HS-5 (cell line): ENCODE data around the gene NRP2.

Source experiments
- DNase-seq: peaks from one replicate; pipeline ENCODE4 v3.0.0-alpha.2; 2012; ENCODE audit warnings: low read depth

The NRP2 gene

GRCh38 chr2:205775097-205775877, 93.0 kb downstream of the NRP2 start:
- no peak for DNase-seq

DNA sequence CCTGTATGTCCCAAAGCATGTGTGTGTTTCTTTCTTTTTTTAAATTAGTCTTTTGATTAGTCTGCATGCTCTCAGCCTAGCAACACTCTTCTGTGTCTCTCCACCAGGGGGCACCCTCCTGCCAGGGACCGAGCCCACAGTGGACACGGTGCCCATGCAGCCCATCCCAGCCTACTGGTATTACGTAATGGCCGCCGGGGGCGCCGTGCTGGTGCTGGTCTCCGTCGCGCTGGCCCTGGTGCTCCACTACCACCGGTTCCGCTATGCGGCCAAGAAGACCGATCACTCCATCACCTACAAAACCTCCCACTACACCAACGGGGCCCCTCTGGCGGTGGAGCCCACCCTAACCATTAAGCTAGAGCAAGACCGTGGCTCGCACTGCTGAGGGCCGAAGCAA, 93.8 kb downstream of the NRP2 start:
- no peak for DNase-seq

DNA sequence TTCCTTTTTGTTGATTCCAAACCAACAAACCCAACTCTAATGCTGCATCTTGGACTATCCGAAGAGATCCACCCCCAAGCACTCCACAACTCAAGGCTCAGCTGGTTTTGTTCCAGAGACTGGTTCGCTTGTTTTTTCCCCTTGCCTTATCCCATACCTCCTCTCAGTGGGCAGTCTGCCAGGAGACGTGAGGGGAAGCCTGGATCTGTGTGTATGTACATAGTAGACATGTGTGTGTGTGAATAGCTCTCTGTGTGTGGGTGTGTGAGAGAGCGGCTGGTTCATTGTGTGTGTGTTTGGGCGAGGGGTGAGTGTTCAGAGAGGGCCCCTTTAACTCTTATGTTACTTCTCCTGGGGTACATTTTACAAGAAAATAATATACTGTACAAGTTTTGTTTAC, 94.4 kb downstream of the NRP2 start:
- DNase-seq = no peak

DNA sequence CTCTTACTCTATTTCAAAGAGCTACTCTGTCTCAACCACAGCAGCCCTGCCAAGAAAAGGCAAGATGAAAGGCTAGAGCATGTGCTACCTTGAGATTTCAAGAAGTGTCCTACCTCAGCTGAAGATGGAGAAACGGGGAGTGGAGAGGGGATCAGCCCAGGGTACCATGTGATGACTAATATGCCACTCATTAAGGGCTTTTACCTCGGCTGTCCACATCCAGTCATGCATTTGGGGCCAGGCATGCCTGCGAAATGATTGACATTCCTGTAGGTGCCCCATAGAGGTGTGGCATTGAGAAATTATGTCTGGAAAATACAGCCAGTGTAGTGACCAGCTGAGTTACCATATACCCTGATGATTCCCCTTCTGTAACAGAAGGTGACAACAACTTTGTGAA, 96.1 kb downstream of the NRP2 start:
- no peak for DNase-seq

- no peak for DNase-seq
Measured at GRCh38 chr2:205780645-205781044, 98.3 kb downstream of the NRP2 start.

DNA sequence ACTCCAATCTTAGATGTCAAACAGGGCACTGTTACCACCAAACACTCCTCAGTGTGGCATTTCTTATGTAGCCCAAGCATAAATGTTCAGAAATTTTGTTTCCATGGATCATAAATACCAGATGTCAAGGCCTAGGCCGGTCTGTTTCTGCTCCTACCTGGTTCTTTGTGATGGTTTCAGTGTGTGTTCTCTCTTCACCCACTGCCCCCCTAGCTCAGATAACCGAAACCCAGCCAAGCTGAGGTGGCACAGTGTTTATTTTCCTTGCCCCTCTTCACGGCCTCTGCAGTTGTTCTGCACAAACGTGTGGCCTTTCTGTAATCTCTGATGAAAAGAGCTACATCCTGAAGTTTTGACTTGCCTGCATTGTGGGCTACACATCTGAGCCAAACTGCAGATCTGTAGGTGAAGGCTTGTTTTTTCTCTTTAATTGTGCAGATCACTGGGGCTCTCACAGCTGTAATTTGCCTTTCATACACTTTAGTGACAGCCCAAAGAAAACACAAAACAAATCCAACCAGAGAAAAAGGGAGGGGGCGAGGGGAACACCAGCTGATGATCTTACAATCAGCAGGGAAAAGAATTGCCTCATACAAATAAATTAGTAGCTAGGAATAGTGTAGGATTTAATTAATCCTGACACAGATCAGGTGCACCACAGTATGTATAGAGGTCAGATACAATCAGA, 99.1 kb downstream of the NRP2 start:
- no peak for DNase-seq

DNA sequence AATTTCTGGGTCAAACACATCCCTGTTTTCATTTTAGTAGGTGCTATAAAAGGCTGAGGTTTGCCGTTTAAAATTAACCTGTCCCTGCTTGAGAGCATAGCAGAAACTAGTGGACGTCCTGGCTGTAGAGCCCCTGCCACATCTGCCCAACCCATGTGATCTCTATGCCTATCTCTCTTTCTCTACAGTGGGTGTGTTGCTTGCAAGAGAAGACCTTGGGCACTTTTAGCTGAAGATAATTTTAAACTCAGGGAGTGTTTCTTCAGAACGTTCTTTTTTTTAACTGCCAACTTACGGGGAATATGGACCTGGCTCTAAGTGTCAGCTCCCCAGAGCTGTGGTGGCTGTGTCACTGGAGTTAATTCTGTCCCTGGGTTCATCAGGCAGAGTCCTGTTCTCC, 100.6 kb downstream of the NRP2 start:
- DNase-seq = no peak

DNA sequence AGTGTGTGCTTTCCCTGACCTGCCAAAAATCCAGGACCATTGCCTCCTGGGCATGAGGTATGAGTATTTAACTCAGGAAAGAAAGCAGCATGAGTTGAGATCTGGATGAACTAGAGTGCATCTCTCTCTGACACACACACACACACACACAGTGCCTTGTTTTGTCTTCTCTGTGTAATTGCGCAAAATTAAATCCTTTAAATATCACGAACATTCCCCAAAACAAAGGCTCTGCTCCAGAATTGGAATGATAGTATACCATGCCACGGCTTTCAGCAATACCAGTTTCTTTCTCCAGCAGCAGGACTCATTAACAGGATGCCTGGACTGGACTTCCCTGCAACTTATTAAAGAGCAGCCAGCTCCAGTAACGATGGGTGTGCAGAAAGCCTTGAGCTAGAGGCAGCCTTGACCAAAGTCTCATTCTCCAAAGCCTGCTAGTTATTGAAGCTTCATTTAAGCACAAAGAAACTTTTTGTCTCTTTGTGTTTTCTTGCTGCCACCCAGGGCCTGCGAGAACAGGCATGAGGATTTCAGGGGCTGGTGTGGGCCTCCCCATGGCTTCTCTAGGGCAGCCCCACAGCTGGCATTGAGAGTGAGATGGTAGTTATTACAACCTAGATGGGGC, 101.7 kb downstream of the NRP2 start:
- no peak for DNase-seq

DNA sequence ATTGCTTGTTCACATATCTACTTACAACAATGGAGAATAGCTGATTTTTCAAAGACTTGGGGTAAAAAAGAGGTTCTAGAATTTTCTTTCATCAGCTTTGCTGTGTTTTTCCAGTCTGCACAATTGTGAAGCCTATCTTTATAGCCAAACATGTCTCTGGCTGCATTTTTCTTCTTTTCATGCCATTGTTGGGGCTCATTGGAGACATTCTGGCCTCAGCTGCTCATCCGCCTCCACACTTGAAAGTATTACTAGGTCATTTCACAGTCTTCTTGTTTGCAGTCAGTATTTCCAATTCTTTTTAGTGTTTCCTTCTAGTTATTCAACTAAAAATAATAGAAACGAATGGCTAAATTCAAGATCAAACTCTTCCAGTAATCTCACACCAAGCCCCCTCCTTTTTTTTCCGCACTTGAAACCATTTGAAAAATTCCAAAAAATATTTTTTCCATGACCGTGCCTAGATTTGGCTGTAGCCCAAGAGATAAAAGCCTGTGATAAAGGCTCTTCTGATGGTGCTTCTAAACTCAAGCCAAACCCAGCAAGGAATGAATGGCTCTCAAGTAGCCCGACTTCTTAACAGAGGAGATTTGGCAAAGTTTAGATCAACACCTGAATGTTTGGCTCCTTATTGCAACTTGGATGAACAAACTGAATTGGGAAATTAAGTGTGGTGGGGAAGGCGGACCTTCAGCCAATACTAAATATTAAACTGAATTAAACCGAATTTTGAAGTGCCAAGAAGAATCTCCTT, 103.4 kb downstream of the NRP2 start:
- DNase-seq = no peak

DNA sequence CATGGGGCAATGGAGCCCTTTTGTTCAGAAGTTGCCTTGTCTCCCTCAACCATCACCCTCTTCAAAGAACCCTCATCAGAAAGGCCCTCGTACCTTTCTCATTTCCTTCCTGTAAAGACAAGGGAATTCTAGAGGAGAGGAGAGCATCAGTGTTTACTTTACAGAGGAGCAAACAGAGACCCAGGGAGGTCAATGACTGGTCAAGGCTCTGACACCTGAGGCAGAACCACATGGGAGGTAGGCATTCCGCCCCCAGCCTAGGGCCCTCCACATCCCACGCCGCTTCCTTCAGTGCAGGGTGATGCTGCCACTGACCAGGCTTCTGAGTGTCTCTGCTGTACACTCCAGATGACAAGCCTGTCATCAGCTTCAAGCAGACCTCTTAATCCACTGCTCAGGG, 104.7 kb downstream of the NRP2 start:
- no peak for DNase-seq

DNA sequence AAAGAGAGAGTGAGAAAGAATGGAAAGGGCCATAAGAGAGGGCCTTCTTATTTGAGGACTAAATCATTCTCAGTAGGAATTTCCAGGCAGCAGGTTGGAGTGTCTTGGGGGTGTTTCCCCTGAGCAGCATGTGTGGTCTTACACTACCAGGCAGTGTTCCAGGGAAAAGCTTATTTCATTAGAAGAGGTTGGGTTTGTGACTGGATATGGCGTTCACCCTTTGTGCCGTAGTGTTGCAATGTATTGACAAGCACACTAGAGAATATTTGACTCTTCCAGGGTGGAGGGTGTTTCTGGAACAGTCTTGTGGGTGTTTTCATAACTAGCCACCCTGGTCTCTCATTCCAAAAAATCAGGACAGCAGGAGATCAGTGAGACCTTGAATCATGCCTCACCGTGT, 105.5 kb downstream of the NRP2 start:
- DNase-seq = no peak

- DNase-seq = no peak
Measured at GRCh38 chr2:205789906-205790305, 107.6 kb downstream of the NRP2 start.

DNA sequence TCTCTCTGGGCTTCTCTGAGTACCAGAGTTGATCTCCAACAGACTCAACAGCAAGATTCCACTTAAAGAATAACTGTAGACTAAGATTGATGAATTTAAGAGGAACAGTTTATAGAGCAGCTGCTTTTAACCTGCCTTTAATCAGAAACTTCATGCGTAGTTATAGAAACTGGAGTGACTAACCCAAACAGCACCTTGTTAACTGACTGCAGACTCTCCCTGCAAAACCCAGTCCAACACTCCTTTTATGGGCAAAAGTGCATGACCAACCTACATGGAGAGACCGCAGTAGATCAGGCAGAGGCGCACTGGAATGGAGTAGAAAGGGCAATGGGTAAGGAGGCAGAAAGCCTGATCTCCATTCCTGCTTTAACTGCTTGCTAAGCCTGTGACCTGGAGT, 110.6 kb downstream of the NRP2 start:
- DNase-seq = no peak

DNA sequence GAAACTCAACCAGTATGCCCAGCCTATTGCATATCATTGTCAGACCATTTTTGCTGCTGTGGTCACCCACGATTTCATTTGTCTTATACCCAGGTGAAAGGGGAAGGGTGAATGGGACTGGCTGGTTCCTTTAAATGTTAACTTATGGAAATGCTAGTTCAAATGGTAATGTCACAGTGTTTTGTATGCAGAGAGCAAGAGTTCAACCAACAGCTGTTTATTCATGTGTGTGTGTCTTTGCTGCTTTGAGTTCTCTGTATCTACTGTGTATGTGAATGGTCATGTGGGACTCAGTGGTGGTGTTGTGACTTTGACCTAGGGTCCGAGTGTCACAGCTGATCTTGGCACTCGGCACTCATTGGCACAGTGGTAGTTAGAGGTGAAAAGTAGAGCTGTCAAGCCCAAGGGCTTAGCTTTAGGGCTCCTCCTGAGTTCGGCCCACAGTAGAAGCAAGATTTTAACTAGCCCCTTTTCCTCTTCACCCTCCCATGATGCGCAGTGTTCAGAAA, 114.6 kb downstream of the NRP2 start:
- DNase-seq = no peak

DNA sequence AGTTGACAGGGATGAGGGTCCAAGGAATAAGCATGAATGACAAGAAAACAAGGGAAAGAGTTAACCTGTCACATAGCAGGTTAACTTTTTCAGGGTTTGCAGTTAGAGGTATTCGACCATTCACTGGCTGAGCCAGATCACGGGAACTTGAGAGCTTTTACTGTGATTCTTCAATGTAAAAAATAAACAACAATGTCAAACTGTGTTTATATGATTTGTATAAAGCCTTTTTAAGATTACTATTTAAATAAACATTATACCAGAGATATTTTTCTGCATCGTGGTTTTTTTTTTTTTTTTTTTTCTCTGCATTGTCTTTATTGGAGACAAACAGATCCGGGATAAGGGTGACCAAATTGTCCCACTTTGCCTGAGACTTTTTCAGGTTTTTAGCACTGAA, 115.6 kb downstream of the NRP2 start:
- no peak for DNase-seq

- DNase-seq = no peak
Measured at GRCh38 chr2:205800224-205800623, 117.9 kb downstream of the NRP2 start.

DNA sequence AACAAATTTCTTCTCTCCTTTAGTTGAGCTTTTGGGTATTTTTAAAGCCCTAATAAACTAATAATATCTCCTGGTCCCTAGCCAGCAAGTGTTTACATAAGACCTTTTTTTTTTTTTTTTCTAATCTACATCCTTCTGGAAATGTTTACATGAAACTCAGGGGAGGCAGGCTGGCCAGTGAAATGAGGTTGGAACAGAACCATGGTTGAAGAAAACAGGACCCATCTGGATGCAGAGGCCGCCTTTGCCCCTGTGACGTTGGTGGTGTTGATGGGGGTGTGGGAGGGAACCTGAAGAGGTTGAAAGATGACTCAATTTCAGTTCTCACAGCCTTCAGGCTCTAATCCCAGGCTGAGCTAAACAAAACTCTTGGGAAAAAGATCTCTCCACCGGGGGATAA, 118.5 kb downstream of the NRP2 start:
- DNase-seq = no peak

GRCh38 chr2:205802065-205802464, 119.8 kb downstream of the NRP2 start:
- DNase-seq = no peak

GRCh38 chr2:205802941-205803340, 120.6 kb downstream of the NRP2 start:
- no peak for DNase-seq

GRCh38 chr2:205803500-205803899, 121.2 kb downstream of the NRP2 start:
- no peak for DNase-seq

DNA sequence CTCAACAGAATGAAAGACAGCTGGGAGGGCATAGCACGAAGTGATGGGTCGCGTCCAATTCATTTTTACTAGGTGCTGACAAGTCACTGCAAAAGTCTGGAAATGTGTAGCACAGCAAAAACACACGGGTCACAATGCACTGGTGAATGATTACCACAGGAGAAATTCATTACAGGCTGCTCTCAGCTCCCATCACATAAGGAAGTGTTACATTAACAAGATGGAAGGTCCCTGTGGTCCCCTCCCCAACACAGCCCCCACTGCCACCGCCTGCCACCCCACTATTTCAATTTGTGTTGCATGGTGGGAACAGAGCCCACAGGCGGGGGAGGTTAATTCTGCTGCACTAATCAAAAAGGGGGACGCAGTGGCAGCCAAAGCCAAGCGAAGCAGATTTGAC, 122.8 kb downstream of the NRP2 start:
- no peak for DNase-seq

DNA sequence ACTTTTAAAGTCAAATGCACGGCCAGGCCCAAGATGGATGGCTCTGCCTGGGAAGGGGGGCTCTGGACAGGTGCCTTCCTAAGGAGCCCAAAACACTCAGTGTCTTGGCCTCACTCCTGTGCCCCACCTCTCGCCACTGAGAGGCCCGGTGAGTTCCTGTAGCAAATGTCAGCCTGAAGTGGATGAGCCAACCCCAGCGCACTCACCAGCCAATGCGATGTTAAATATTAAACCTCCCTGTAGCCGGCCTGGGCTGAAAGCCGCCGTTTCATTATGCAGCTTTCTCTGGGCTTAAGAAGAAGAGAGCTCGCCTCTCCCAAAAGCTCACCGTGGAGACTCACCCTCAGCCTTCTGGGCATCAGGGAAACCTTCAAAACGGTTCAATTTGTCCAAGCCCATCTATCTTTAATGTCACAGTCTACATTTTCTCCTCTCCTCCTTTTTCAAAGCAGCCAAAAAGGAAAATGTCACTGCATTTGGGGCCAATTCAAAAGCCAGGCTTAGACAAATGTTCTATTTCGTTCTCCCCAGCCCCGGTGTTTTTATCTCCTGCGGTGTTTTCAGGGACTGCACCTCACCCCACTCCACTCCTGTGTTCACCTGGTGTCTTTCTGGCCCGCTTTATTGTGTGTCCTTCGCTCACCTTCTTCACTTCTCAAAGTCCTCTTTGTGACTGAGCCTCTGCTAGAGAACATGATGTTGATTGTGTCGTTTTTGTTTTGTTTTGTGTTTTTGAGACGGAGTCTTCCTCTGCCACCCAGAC, 124.0 kb downstream of the NRP2 start:
- no peak for DNase-seq
